GM23338 (cell line): ENCODE measurements around the gene PHOSPHO1. TPM values are rescaled to one million over a fixed set of nuclear protein-coding genes. Genes with fewer than 3 reads are reported as not detected.

Source experiments
- ATAC-seq: fragments of 200-7000 bp; cut with Tn5 transposase; 3 replicates; pipeline ENCODE4 v1.9.1; 2020
- DNase-seq: peaks from one replicate; pipeline ENCODE4 v3.0.0-alpha.2; 2015; ENCODE audit warnings: low spot score
- H2AFZ ChIP-seq: fragments of 200-600 bp; sonication (generic); 2 replicates; pipeline ENCODE4 v1.8.0; 2016; ENCODE audit warnings: antibody characterized with exemption, mild to moderate bottlenecking, moderate library complexity
- H3F3A ChIP-seq: fragments of 200-600 bp; sonication (generic); replicated peaks from 2 replicates; pipeline ENCODE4 v1.8.0; 2017; ENCODE audit warnings: antibody characterized with exemption, mixed run types, low read depth
- H3K27ac ChIP-seq: fragments of 200-600 bp; sonication (generic); 2 replicates; pipeline ENCODE4 v1.6.1; 2016; ENCODE audit warnings: low read depth
- H3K27me3 ChIP-seq: fragments of 200-600 bp; sonication (generic); 2 replicates; pipeline ENCODE4 v1.8.0; 2016; ENCODE audit warnings: mild to moderate bottlenecking, mixed run types, moderate library complexity; ENCODE audit not compliant: insufficient read depth
- H3K36me3 ChIP-seq: fragments of 200-600 bp; sonication (generic); 2 replicates; pipeline ENCODE4 v1.8.0; 2016; ENCODE audit warnings: mild to moderate bottlenecking; ENCODE audit not compliant: insufficient read depth
- H3K4me1 ChIP-seq: fragments of 200-600 bp; sonication (generic); 2 replicates; pipeline ENCODE4 v1.8.0; 2016; ENCODE audit warnings: mild to moderate bottlenecking, moderate library complexity; ENCODE audit not compliant: insufficient read depth
- H3K4me2 ChIP-seq: fragments of 200-600 bp; sonication (generic); 2 replicates; pipeline ENCODE4 v1.7.1; 2017; ENCODE audit warnings: mixed run types
- H3K4me3 ChIP-seq: fragments of 200-600 bp; sonication (generic); 2 replicates; pipeline ENCODE4 v1.6.1; 2016; ENCODE audit warnings: mixed run types
- H3K79me2 ChIP-seq: fragments of 200-600 bp; sonication (generic); replicated peaks from 2 replicates; pipeline ENCODE4 v1.8.0; 2017; ENCODE audit warnings: mild to moderate bottlenecking; ENCODE audit not compliant: insufficient read depth
- H3K9me2 ChIP-seq: fragments of 200-600 bp; sonication (generic); 2 replicates; pipeline ENCODE4 v1.8.0; 2017; ENCODE audit not compliant: insufficient read depth
- H4K20me1 ChIP-seq: fragments of 200-600 bp; sonication (generic); replicated peaks from 2 replicates; pipeline ENCODE4 v1.8.0; 2017; ENCODE audit warnings: mild to moderate bottlenecking; ENCODE audit not compliant: insufficient read depth
- H3K27ac Mint-ChIP-seq: 2 replicates; pipeline ENCODE4 v1.8.0; 2020; ENCODE audit warnings: inconsistent platforms, mild to moderate bottlenecking, moderate library complexity, mixed read lengths
- H3K27me3 Mint-ChIP-seq: 3 replicates; pipeline ENCODE4 v1.8.0; 2022; ENCODE audit warnings: low read depth, mild to moderate bottlenecking, moderate library complexity, mixed read lengths, inconsistent platforms; ENCODE audit not compliant: insufficient read depth, poor library complexity
- H3K36me3 Mint-ChIP-seq: 3 replicates; pipeline ENCODE4 v1.8.0; 2021; ENCODE audit warnings: low read depth, mild to moderate bottlenecking, inconsistent platforms, moderate library complexity, mixed read lengths
- H3K4me1 Mint-ChIP-seq: 3 replicates; pipeline ENCODE4 v1.8.0; 2020; ENCODE audit warnings: mild to moderate bottlenecking, inconsistent platforms, mixed read lengths
- H3K4me3 Mint-ChIP-seq: 3 replicates; pipeline ENCODE4 v1.8.0; 2021; ENCODE audit warnings: moderate library complexity, mild to moderate bottlenecking, inconsistent platforms, mixed read lengths
- H3K9me3 Mint-ChIP-seq: 3 replicates; pipeline ENCODE4 v1.8.0; 2020; ENCODE audit warnings: moderate library complexity, mild to moderate bottlenecking, inconsistent platforms, mixed read lengths
- CREB1 ChIP-seq: fragments of 250-450 bp; sonication (Bioruptor Pico); IDR thresholded peaks from 2 replicates; pipeline ENCODE4 v1.5.0; 2020; ENCODE audit warnings: low read depth, mild to moderate bottlenecking, moderate library complexity
- EZH2 ChIP-seq: fragments of 200-600 bp; sonication (generic); IDR thresholded peaks from one replicate; pipeline ENCODE4 v1.8.0; 2017; ENCODE audit warnings: antibody characterized with exemption, mild to moderate bottlenecking, low read depth; ENCODE audit not compliant: unreplicated experiment
- NANOG ChIP-seq: IDR thresholded peaks from 2 replicates; pipeline ENCODE4 v1.6.1; 2016; ENCODE audit warnings: antibody characterized with exemption, borderline replicate concordance
- POLR2AphosphoS5 ChIP-seq: IDR thresholded peaks from 2 replicates; pipeline ENCODE4 v1.6.1; 2016; ENCODE audit warnings: antibody characterized with exemption, low read depth
- ZNF114 ChIP-seq: fragments of 250-450 bp; sonication (Bioruptor Pico); IDR thresholded peaks from 2 replicates; pipeline ENCODE4 v1.5.0; 2020; ENCODE audit warnings: mild to moderate bottlenecking, moderate library complexity
- ZNF331 ChIP-seq: fragments of 250-450 bp; sonication (Bioruptor Pico); IDR thresholded peaks from 2 replicates; pipeline ENCODE4 v1.5.0; 2020; ENCODE audit warnings: low read depth, mild to moderate bottlenecking, moderate library complexity
- polyA plus RNA-seq: library from polyadenylated mRNA; unstranded; fragments of >200 nt; fragmentation: Nextera tagmentation; extraction: Ambion mirVana; gene quantifications from 2 replicates; pipeline ENCODE4 v1.2.1, GENCODE V29; 2016
- total RNA-seq: library from RNA; depleted of rRNA; stranded (reverse); fragments of >200 nt; shearing (Covaris generic); gene quantifications from 2 replicates; pipeline ENCODE4 v1.2.3, GENCODE V29; 2014
- TF ChIP-seq, protein P1 (sequence below): fragments of 250-450 bp; sonication (Bioruptor Pico); IDR thresholded peaks from 2 replicates; pipeline ENCODE4 v1.5.0; 2020; ENCODE audit warnings: mild to moderate bottlenecking, moderate library complexity
- TF ChIP-seq, protein P2 (sequence below): IDR thresholded peaks from one replicate; pipeline ENCODE4 v1.6.1; 2018; ENCODE audit warnings: antibody characterized with exemption; ENCODE audit not compliant: unreplicated experiment
- TF ChIP-seq, protein P3 (sequence below): IDR thresholded peaks from 2 replicates; pipeline ENCODE4 v1.6.1; 2016; ENCODE audit warnings: antibody characterized with exemption
- TF ChIP-seq, protein P4 (sequence below), 2 experiments: fragments of 200-600 bp in 1 of 2; sonication (generic) in 1 of 2; conservative IDR thresholded peaks; 2 replicates each; pipeline versions ENCODE4 v1.5.1 to v1.6.1; 2016 to 2017; ENCODE audit warnings: antibody characterized with exemption in 2 of 2, low read depth in 2 of 2, mild to moderate bottlenecking in 2 of 2, moderate library complexity in 1 of 2

PHOSPHO1 gene
- total and polyA plus RNA-seq, 2 experiments from 2014 or later, result 0.71 to 2.2 TPM

DNA sequence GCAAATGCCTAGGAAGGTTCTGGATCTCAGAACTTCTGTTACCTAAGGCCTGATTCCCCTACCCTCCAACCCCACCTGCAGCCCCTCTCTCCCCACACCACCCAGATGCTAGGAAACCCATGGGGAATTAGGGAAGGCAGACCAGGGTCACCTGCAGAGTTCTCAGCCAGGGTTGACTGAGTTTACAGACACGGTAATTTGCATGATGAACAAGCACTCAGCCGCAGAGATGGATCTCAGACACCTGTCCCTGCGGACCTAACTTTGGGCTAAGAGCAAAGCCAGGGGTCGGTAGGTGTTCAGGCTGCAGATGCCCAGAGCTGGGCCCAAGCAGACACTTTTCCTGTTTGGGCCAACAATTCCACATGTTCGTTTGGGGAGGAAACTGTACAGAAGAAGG is 17.2 kb downstream of the PHOSPHO1 start:
- Histone ChIP-seq H3K79me2 (no peaks in the 10 kb centered on the region), H3K4me1 (peaks cover 41% of the 10 kb centered on the region), H4K20me1 (no peaks in the 10 kb centered on the region), H3K27me3 (no peaks in the 10 kb centered on the region), H2AFZ (no peak overlapping the region), H3K4me3 (no peak overlapping the region), H3K27ac (no peak overlapping the region), H3K36me3 (no peaks in the 10 kb centered on the region; the same call in 1 of the 2 replicates), H3K4me2 (no peak overlapping the region), H3F3A (no peaks in the 10 kb centered on the region), H3K9me2 (no peaks in the 10 kb centered on the region; the same call in 1 of the 2 replicates)
- Mint-ChIP-seq H3K9me3 (no peaks in the 10 kb centered on the region), H3K36me3 (peaks cover 3% of the 10 kb centered on the region; the same call in 1 of the 3 replicates), H3K27me3 (peaks cover 30% of the 10 kb centered on the region), H3K27ac (no peak overlapping the region), H3K4me1 (peaks cover 55% of the 10 kb centered on the region), H3K4me3 (no peak overlapping the region)
- TF ChIP-seq EZH2, result no peak
- no peak for TF ChIP-seq POLR2AphosphoS5
- TF ChIP-seq CREB1 (CRISPR knock-in tag), result no peak
- TF ChIP-seq, protein P1, sequence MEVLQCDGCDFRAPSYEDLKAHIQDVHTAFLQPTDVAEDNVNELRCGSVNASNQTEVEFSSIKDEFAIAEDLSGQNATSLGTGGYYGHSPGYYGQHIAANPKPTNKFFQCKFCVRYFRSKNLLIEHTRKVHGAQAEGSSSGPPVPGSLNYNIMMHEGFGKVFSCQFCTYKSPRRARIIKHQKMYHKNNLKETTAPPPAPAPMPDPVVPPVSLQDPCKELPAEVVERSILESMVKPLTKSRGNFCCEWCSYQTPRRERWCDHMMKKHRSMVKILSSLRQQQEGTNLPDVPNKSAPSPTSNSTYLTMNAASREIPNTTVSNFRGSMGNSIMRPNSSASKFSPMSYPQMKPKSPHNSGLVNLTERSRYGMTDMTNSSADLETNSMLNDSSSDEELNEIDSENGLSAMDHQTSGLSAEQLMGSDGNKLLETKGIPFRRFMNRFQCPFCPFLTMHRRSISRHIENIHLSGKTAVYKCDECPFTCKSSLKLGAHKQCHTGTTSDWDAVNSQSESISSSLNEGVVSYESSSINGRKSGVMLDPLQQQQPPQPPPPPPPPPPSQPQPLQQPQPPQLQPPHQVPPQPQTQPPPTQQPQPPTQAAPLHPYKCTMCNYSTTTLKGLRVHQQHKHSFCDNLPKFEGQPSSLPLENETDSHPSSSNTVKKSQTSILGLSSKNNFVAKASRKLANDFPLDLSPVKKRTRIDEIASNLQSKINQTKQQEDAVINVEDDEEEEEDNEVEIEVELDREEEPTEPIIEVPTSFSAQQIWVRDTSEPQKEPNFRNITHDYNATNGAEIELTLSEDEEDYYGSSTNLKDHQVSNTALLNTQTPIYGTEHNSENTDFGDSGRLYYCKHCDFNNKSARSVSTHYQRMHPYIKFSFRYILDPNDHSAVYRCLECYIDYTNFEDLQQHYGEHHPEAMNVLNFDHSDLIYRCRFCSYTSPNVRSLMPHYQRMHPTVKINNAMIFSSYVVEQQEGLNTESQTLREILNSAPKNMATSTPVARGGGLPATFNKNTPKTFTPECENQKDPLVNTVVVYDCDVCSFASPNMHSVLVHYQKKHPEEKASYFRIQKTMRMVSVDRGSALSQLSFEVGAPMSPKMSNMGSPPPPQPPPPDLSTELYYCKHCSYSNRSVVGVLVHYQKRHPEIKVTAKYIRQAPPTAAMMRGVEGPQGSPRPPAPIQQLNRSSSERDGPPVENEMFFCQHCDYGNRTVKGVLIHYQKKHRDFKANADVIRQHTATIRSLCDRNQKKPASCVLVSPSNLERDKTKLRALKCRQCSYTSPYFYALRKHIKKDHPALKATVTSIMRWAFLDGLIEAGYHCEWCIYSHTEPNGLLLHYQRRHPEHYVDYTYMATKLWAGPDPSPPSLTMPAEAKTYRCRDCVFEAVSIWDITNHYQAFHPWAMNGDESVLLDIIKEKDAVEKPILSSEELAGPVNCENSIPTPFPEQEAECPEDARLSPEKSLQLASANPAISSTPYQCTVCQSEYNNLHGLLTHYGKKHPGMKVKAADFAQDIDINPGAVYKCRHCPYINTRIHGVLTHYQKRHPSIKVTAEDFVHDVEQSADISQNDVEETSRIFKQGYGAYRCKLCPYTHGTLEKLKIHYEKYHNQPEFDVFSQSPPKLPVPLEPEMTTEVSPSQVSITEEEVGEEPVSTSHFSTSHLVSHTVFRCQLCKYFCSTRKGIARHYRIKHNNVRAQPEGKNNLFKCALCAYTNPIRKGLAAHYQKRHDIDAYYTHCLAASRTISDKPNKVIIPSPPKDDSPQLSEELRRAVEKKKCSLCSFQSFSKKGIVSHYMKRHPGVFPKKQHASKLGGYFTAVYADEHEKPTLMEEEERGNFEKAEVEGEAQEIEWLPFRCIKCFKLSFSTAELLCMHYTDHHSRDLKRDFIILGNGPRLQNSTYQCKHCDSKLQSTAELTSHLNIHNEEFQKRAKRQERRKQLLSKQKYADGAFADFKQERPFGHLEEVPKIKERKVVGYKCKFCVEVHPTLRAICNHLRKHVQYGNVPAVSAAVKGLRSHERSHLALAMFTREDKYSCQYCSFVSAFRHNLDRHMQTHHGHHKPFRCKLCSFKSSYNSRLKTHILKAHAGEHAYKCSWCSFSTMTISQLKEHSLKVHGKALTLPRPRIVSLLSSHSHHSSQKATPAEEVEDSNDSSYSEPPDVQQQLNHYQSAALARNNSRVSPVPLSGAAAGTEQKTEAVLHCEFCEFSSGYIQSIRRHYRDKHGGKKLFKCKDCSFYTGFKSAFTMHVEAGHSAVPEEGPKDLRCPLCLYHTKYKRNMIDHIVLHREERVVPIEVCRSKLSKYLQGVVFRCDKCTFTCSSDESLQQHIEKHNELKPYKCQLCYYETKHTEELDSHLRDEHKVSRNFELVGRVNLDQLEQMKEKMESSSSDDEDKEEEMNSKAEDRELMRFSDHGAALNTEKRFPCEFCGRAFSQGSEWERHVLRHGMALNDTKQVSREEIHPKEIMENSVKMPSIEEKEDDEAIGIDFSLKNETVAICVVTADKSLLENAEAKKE (CRISPR knock-in tag), result no peak
- no peak for TF ChIP-seq ZNF331 (CRISPR knock-in tag)
- no peak for TF ChIP-seq NANOG
- TF ChIP-seq, protein P2, sequence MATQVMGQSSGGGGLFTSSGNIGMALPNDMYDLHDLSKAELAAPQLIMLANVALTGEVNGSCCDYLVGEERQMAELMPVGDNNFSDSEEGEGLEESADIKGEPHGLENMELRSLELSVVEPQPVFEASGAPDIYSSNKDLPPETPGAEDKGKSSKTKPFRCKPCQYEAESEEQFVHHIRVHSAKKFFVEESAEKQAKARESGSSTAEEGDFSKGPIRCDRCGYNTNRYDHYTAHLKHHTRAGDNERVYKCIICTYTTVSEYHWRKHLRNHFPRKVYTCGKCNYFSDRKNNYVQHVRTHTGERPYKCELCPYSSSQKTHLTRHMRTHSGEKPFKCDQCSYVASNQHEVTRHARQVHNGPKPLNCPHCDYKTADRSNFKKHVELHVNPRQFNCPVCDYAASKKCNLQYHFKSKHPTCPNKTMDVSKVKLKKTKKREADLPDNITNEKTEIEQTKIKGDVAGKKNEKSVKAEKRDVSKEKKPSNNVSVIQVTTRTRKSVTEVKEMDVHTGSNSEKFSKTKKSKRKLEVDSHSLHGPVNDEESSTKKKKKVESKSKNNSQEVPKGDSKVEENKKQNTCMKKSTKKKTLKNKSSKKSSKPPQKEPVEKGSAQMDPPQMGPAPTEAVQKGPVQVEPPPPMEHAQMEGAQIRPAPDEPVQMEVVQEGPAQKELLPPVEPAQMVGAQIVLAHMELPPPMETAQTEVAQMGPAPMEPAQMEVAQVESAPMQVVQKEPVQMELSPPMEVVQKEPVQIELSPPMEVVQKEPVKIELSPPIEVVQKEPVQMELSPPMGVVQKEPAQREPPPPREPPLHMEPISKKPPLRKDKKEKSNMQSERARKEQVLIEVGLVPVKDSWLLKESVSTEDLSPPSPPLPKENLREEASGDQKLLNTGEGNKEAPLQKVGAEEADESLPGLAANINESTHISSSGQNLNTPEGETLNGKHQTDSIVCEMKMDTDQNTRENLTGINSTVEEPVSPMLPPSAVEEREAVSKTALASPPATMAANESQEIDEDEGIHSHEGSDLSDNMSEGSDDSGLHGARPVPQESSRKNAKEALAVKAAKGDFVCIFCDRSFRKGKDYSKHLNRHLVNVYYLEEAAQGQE, result no peak
- TF ChIP-seq, protein P3, sequence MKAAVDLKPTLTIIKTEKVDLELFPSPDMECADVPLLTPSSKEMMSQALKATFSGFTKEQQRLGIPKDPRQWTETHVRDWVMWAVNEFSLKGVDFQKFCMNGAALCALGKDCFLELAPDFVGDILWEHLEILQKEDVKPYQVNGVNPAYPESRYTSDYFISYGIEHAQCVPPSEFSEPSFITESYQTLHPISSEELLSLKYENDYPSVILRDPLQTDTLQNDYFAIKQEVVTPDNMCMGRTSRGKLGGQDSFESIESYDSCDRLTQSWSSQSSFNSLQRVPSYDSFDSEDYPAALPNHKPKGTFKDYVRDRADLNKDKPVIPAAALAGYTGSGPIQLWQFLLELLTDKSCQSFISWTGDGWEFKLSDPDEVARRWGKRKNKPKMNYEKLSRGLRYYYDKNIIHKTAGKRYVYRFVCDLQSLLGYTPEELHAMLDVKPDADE, result no peak
- TF ChIP-seq, protein P4, sequence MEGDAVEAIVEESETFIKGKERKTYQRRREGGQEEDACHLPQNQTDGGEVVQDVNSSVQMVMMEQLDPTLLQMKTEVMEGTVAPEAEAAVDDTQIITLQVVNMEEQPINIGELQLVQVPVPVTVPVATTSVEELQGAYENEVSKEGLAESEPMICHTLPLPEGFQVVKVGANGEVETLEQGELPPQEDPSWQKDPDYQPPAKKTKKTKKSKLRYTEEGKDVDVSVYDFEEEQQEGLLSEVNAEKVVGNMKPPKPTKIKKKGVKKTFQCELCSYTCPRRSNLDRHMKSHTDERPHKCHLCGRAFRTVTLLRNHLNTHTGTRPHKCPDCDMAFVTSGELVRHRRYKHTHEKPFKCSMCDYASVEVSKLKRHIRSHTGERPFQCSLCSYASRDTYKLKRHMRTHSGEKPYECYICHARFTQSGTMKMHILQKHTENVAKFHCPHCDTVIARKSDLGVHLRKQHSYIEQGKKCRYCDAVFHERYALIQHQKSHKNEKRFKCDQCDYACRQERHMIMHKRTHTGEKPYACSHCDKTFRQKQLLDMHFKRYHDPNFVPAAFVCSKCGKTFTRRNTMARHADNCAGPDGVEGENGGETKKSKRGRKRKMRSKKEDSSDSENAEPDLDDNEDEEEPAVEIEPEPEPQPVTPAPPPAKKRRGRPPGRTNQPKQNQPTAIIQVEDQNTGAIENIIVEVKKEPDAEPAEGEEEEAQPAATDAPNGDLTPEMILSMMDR (conservative IDR thresholded peaks at IDR 0.05; ENCODE audit: low read depth in 2 of 2), result no peak
- no peak for TF ChIP-seq ZNF114
- DNase-seq (no peak), ATAC-seq (no peak)
